Endothelial cell (in vitro differentiated cells): ENCODE data around the gene SVOPL. TPM values are rescaled to one million over a fixed set of nuclear protein-coding genes. Genes with fewer than 3 reads are reported as not detected.

Experiments used
- DNase-seq: peaks from one replicate; pipeline ENCODE4 v3.0.0; 2021; ENCODE audit warnings: low spot score
- H3K27ac Mint-ChIP-seq: one replicate; pipeline ENCODE4 v1.8.0; 2021; ENCODE audit warnings: mixed read lengths, inconsistent platforms; ENCODE audit not compliant: unreplicated experiment
- H3K27me3 Mint-ChIP-seq: one replicate; pipeline ENCODE4 v1.8.0; 2021; ENCODE audit warnings: mild to moderate bottlenecking, moderate library complexity, mixed read lengths, inconsistent platforms; ENCODE audit not compliant: unreplicated experiment
- H3K36me3 Mint-ChIP-seq: one replicate; pipeline ENCODE4 v1.8.0; 2021; ENCODE audit warnings: mild to moderate bottlenecking, low read depth, mixed read lengths, inconsistent platforms; ENCODE audit not compliant: unreplicated experiment
- H3K4me1 Mint-ChIP-seq: one replicate; pipeline ENCODE4 v1.8.0; 2021; ENCODE audit warnings: mild to moderate bottlenecking, mixed read lengths, inconsistent platforms; ENCODE audit not compliant: unreplicated experiment
- H3K4me3 Mint-ChIP-seq: one replicate; pipeline ENCODE4 v1.8.0; 2021; ENCODE audit warnings: mild to moderate bottlenecking, mixed read lengths, inconsistent platforms; ENCODE audit not compliant: unreplicated experiment
- H3K9me3 Mint-ChIP-seq: one replicate; pipeline ENCODE4 v1.8.0; 2021; ENCODE audit warnings: mixed read lengths, inconsistent platforms; ENCODE audit not compliant: unreplicated experiment
- total RNA-seq: library from RNA; stranded (reverse); fragmentation: NEBNext Ultra II Directional; extraction: Animal tissue kit (Norgen Biotek cat#: 25700); gene quantifications from one replicate; pipeline ENCODE4 v1.2.1, GENCODE V29; 2021; ENCODE audit not compliant: unreplicated experiment
- TF ChIP-seq, protein P1 (sequence below): fragments of 200-600 bp; sonication (generic); IDR thresholded peaks from one replicate; pipeline ENCODE4 v1.5.0; 2021; ENCODE audit warnings: antibody characterized with exemption; ENCODE audit not compliant: unreplicated experiment

Gene SVOPL
- total RNA-seq, 1 donor from 2014 or later, result not detected

- no peaks in the 10 kb centered on the region for H3K9me3 Mint-ChIP-seq
- no peaks in the 10 kb centered on the region for H3K36me3 Mint-ChIP-seq
- peaks cover 7% of the 10 kb centered on the region for H3K4me1 Mint-ChIP-seq
- H3K4me3 Mint-ChIP-seq, result no peak overlapping the region
- H3K27me3 Mint-ChIP-seq, result peaks cover 2% of the 10 kb centered on the region
- DNase-seq, result no peak
- H3K27ac Mint-ChIP-seq, result no peak overlapping the region
- TF ChIP-seq, protein P1, sequence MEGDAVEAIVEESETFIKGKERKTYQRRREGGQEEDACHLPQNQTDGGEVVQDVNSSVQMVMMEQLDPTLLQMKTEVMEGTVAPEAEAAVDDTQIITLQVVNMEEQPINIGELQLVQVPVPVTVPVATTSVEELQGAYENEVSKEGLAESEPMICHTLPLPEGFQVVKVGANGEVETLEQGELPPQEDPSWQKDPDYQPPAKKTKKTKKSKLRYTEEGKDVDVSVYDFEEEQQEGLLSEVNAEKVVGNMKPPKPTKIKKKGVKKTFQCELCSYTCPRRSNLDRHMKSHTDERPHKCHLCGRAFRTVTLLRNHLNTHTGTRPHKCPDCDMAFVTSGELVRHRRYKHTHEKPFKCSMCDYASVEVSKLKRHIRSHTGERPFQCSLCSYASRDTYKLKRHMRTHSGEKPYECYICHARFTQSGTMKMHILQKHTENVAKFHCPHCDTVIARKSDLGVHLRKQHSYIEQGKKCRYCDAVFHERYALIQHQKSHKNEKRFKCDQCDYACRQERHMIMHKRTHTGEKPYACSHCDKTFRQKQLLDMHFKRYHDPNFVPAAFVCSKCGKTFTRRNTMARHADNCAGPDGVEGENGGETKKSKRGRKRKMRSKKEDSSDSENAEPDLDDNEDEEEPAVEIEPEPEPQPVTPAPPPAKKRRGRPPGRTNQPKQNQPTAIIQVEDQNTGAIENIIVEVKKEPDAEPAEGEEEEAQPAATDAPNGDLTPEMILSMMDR, result no peak
Observed at GRCh38 chr7:138602451-138602850, 98.7 kb downstream of the SVOPL start.

DNA sequence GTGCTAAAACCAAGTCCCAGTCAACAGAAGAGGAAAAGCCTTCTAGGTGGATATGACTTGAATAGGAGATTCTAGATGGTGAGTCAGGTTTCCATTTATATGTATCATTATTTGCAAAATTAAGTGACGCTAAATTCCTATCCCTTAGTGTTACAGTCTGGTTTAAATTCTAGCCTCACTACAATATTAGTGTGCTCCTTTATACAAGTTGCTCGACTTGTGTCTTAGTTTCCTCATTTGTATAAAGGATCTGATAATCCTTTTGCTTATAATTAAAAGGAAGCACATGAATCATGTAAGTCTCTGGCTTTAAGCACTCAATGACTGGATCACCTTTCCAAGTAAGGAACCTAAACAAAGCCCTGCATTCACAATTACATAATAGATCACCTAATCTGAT, 105.7 kb downstream of the SVOPL start:
- Mint-ChIP-seq H3K4me3 (no peak overlapping the region), H3K9me3 (no peaks in the 10 kb centered on the region), H3K27me3 (no peaks in the 10 kb centered on the region), H3K36me3 (no peaks in the 10 kb centered on the region), H3K27ac (no peak overlapping the region), H3K4me1 (no peaks in the 10 kb centered on the region)
- TF ChIP-seq, protein P1, result no peak
- DNase-seq, result no peak

- Mint-ChIP-seq H3K4me3 (no peak overlapping the region), H3K9me3 (no peaks in the 10 kb centered on the region), H3K4me1 (no peaks in the 10 kb centered on the region), H3K27me3 (no peaks in the 10 kb centered on the region), H3K36me3 (peaks cover 14% of the 10 kb centered on the region), H3K27ac (no peak overlapping the region)
- no peak for DNase-seq
- TF ChIP-seq, protein P1, result no peak
Observed at GRCh38 chr7:138590154-138590553, 111.0 kb downstream of the SVOPL start.

- TF ChIP-seq, protein P1, result no peak
- DNase-seq, result no peak
- Mint-ChIP-seq H3K36me3 (peaks cover 22% of the 10 kb centered on the region), H3K4me3 (no peak overlapping the region), H3K4me1 (no peaks in the 10 kb centered on the region), H3K27ac (no peak overlapping the region), H3K27me3 (no peaks in the 10 kb centered on the region), H3K9me3 (no peaks in the 10 kb centered on the region)
Observed at GRCh38 chr7:138588986-138589385, 112.2 kb downstream of the SVOPL start.

GRCh38 chr7:138587485-138587884, 113.7 kb downstream of the SVOPL start:
- TF ChIP-seq, protein P1, result no peak
- no peaks in the 10 kb centered on the region for H3K9me3 Mint-ChIP-seq
- DNase-seq, result no peak
- no peaks in the 10 kb centered on the region for H3K27me3 Mint-ChIP-seq
- no peak overlapping the region for H3K4me3 Mint-ChIP-seq
- no peak overlapping the region for H3K27ac Mint-ChIP-seq
- H3K4me1 Mint-ChIP-seq, result no peaks in the 10 kb centered on the region
- H3K36me3 Mint-ChIP-seq, result peaks cover 31% of the 10 kb centered on the region
